HEK293T (cell line): ENCODE data around the gene ADAM22.
"Not testable (repeated sequence)": the region's sequence is repeated elsewhere in the genome, so short reads cannot be mapped to it uniquely, and the experiment has no call there.

Experiments
- CTCF ChIA-PET: fragments of 350-600 bp; formaldehyde crosslinking; extraction: SDS; loops from one replicate; lab custom pipeline; 2021; ENCODE audit warnings: antibody characterized with exemption, inconsistent platforms; lab: Yijun Ruan, JAX
- POLR2A ChIA-PET: fragments of 350-600 bp; formaldehyde crosslinking; extraction: SDS; loops from one replicate; lab custom pipeline; 2020; ENCODE audit warnings: antibody characterized with exemption, inconsistent platforms; lab: Yijun Ruan, JAX
- DNase-seq: peaks from one replicate; pipeline ENCODE4 v3.0.0; 2012; ENCODE audit warnings: mixed read lengths; ENCODE audit errors: extremely low spot score
- ARNT ChIP-seq: fragments of 450-650 bp; IDR thresholded peaks from 2 replicates; pipeline ENCODE4 v1.6.1; 2017; ENCODE audit warnings: mild to moderate bottlenecking
- BHLHE40 ChIP-seq: fragments of 450-650 bp; IDR thresholded peaks from 2 replicates; pipeline ENCODE4 v1.6.1; 2016; ENCODE audit warnings: mild to moderate bottlenecking, moderate library complexity, borderline replicate concordance
- CTBP1 ChIP-seq: fragments of 450-650 bp; IDR thresholded peaks from 2 replicates; pipeline ENCODE4 v1.6.1; 2016; ENCODE audit warnings: borderline replicate concordance
- ELF4 ChIP-seq: fragments of 450-650 bp; IDR thresholded peaks from 2 replicates; pipeline ENCODE4 v1.6.1; 2017; ENCODE audit warnings: antibody characterized with exemption
- FOXA1 ChIP-seq: fragments of 450-650 bp; IDR thresholded peaks from 2 replicates; pipeline ENCODE4 v1.6.1; 2016; ENCODE audit warnings: mild to moderate bottlenecking
- FOXK2 ChIP-seq: fragments of 450-650 bp; IDR thresholded peaks from 2 replicates; pipeline ENCODE4 v1.6.1; 2016; ENCODE audit warnings: mild to moderate bottlenecking
- FOXM1 ChIP-seq: fragments of 450-650 bp; IDR thresholded peaks from 2 replicates; pipeline ENCODE4 v1.6.1; 2017; ENCODE audit warnings: mild to moderate bottlenecking, borderline replicate concordance
- HDGF ChIP-seq: fragments of 450-650 bp; IDR thresholded peaks from 2 replicates; pipeline ENCODE4 v1.6.1; 2017; ENCODE audit warnings: antibody characterized with exemption, borderline replicate concordance
- L3MBTL2 ChIP-seq: fragments of 450-650 bp; conservative IDR thresholded peaks from 2 replicates; pipeline ENCODE4 v1.6.1; 2016; ENCODE audit warnings: mild to moderate bottlenecking
- LEF1 ChIP-seq: fragments of 450-650 bp; IDR thresholded peaks from 2 replicates; pipeline ENCODE4 v1.6.1; 2017; ENCODE audit warnings: mild to moderate bottlenecking, borderline replicate concordance
- NFRKB ChIP-seq: fragments of 450-650 bp; IDR thresholded peaks from 2 replicates; pipeline ENCODE4 v1.6.1; 2016; ENCODE audit warnings: mild to moderate bottlenecking, moderate library complexity
- PKNOX1 ChIP-seq: fragments of 450-650 bp; IDR thresholded peaks from 2 replicates; pipeline ENCODE4 v1.6.1; 2016
- SP1 ChIP-seq: fragments of 450-650 bp; IDR thresholded peaks from 2 replicates; pipeline ENCODE4 v1.6.1; 2017
- SUZ12 ChIP-seq: fragments of 450-650 bp; IDR thresholded peaks from 2 replicates; pipeline ENCODE4 v1.6.1; 2016; ENCODE audit warnings: mild to moderate bottlenecking
- TARDBP ChIP-seq: fragments of 450-650 bp; IDR thresholded peaks from 2 replicates; pipeline ENCODE4 v1.6.1; 2016
- ZNF384 ChIP-seq: fragments of 450-650 bp; IDR thresholded peaks from 2 replicates; pipeline ENCODE4 v1.6.1; 2016

ADAM22 gene

DNA sequence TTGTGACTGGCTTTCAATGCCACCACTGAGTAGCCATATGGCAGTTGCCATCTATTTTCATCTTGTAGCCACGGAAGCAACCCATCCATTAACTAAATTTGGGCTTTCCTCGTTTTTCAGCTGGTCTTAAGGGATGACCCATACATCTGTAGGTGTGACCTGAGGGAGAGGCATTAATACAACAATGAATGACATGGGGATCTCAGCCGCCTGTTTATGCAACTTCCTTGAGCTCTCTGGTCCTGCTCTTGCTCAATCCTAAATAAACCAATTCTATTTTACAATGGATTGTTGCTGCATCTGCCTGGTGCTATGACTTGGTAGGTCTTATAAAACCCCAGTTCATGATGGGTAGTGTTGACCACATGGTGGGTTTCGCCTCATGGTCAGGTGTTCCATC, 21.9 kb upstream of the ADAM22 start:
- ChIA-PET CTCF (no interaction called here), POLR2A (no interaction called here)
- no peak for TF ChIP-seq PKNOX1
- no peak for TF ChIP-seq BHLHE40
- TF ChIP-seq HDGF: no peak
- TF ChIP-seq LEF1: no peak
- no peak for DNase-seq

DNA sequence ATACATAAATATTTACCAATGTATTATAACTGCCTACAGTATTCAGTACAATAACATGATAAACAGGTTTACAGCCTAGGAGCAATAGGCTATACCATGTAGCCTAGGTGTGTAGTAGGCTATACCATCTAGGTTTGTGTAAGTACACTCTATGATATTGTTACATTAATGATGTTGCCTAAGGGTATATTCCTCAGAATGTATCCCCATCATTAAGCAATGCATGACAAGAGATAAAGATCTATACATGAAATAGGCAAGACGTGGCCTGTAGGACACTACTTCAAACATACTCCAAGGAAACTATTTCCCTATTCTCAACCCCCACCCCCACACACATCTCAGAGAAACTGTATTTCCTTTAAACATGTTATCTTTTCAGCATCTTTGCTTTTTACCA, 15.3 kb upstream of the ADAM22 start:
- CTCF ChIA-PET: no interaction called here
- POLR2A ChIA-PET: no interaction called here
- no peak for DNase-seq
- TF ChIP-seq SP1: no peak
- no peak for TF ChIP-seq NFRKB
- no peak for TF ChIP-seq ZNF384
- no peak for TF ChIP-seq FOXA1
- TF ChIP-seq PKNOX1: no peak
- TF ChIP-seq ARNT: no peak
- TF ChIP-seq BHLHE40: no peak
- TF ChIP-seq LEF1: no peak
- no peak for TF ChIP-seq FOXK2

DNA sequence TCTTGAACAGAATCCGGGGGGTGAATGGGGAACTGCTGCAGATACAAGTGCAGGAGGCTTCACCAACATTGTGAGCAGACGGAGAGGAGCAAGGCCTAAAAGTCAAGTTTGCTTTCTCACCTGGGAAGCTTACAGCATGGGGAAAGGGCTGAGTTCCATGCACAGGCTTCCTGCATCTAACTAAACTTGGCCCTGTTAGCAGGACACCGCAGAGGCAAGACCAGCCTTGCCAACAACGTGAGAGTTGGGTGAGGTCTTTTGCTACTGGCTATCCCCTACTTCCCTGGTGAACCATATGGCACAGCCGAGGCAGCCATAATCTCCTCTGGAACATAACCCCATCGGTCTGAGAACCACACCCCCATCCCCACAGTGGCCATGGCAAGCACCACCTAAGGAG, 14.2 kb upstream of the ADAM22 start:
- TF ChIP-seq HDGF: no peak
- no peak for TF ChIP-seq FOXK2
- TF ChIP-seq ARNT: no peak
- no peak for TF ChIP-seq TARDBP
- TF ChIP-seq SUZ12: no peak
- no peak for TF ChIP-seq PKNOX1
- no peak for TF ChIP-seq NFRKB
- TF ChIP-seq ELF4: no peak
- TF ChIP-seq FOXM1: no peak
- TF ChIP-seq L3MBTL2: no peak
- no peak for TF ChIP-seq ZNF384
- no peak for TF ChIP-seq SP1
- no peak for DNase-seq
- ChIA-PET CTCF (no interaction called here), POLR2A (no interaction called here)

DNA sequence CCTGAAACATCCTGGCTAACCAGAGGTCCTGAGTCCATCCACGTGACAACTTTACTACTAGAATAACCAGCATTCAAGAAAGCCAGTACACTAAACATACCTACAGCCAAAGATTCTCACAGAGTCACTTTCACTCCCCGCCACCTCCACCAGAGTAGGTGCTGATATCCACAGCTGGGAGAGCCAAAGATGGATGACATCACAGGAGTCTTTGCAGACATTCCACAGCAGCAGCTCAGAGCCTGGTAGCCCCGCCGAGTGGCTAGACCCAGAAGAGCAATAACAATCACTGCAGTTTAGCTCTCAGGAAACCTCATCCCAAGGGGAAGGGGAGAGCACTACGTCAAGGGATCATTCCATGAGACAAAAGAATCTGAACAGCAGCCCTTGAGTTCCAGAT, 13.5 kb upstream of the ADAM22 start:
- no peak for DNase-seq
- POLR2A ChIA-PET: no interaction called here
- CTCF ChIA-PET: no interaction called here
- TF ChIP-seq SUZ12 (no peak), NFRKB (no peak), FOXM1 (no peak), BHLHE40 (no peak), LEF1 (no peak), FOXK2 (no peak), SP1 (no peak), FOXA1 (no peak), ARNT (no peak), CTBP1 (no peak), ZNF384 (no peak), L3MBTL2 (no peak), PKNOX1 (no peak), ELF4 (no peak), TARDBP (no peak), HDGF (no peak)

- DNase-seq, POLR2A ChIA-PET, CTCF ChIA-PET: not testable (repeated sequence)
These were observed 11.2 kb upstream of the ADAM22 start for GRCh38 chr7:87922759-87923395.

- TF ChIP-seq FOXM1 (no peak), SP1 (no peak), L3MBTL2 (no peak), CTBP1 (no peak), BHLHE40 (no peak)
- ChIA-PET POLR2A (interaction anchor here (1.5 kb wide), 1 partner anchor 7 kb away, joined by 3 read pairs; the partner anchor contains the start of gene ADAM22), CTCF (no interaction called here)
- no peak for DNase-seq
These were observed 7.2 kb upstream of the ADAM22 start for GRCh38 chr7:87926581-87927461.
